HG02840 (cell line): Measurements from ENCODE around the gene LRRC49.
"Not testable (repeated sequence)": the region's sequence is repeated elsewhere in the genome, so short reads cannot be mapped to it uniquely, and the experiment has no call there.

Source experiments
- ATAC-seq: cut with Tn5 transposase; IDR thresholded peaks from one replicate; pipeline ENCODE4 v1.9.1; 2021; ENCODE audit warnings: mild to moderate bottlenecking, moderate library complexity, moderate number of reproducible peaks; ENCODE audit not compliant: unreplicated experiment, low FRiP score

Gene LRRC49

DNA sequence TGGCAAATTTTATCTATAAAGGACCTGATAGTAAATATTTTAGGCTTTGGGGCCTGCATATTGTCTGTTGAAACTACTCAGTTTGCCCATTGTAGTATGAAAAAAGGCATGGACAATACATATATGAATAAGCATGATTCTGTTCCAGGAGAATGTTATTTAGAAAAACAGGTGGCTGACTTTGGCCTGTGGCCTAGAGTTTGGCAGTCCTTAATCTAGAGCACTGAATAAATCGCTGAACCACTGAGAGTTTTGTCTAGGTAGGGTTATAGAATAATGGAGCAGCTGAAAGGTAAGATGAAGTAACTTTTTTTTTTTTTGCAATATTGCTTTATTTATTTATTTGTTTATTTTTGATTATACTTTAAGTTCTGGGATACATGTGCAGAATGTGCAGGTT lies 75.0 kb downstream of the LRRC49 start:
- no peak for ATAC-seq

DNA sequence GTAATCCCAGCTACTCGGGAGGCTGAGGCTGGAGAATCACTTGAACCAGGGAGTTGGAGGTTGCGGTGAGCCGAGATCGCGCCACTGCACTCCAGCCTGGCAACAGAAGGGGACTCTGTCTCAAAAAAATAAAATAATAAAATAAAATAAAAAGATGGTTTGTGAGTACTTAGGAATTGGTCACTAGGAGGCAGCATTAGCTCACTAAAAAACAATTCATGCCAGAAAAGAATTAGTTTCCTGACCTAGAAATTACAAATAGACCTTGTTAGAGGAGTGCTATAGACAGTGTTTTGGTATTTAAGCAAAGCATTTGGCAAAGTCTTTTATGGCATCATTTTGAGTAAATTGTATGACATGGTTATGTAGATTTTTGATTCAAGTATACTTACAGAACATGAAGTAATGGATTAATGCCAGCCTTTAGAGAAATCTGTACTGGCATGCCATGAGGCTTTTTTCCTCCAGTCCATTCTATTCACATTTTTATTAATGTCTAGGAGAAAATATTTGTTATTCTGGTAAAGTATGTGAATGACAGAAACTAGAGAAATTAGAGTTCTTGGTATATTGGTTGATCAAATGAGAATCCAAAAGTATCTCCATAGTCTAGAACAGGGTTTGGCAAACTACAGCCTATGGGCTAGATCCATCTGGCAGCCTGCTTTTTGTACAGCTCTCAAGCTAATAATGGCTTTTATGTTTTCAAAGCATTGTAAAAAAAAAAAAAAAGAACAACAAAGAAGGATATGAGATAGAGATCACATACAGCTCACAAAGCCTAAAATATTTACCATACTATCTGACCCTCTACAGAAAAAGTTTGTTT lies 81.6 kb downstream of the LRRC49 start:
- ATAC-seq, result no peak

DNA sequence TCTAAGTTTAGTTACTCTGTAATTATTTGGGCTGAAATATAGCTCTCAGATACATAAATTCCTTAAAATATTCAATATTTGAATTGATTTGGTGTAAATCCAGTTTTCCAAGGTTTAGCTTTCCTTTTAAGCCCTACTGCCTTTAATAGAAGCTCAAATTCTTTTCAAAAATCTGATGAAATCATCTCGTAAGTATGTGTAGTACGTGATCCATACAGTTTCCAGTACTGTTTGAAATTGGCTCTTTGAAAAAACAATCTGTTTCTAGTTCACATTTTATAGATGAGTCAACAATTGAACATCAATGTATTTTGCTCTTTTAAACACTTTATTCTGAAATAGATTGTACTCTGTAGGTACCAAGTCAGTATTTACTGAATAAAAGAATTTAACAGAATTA lies 84.2 kb downstream of the LRRC49 start:
- ATAC-seq, result no peak

DNA sequence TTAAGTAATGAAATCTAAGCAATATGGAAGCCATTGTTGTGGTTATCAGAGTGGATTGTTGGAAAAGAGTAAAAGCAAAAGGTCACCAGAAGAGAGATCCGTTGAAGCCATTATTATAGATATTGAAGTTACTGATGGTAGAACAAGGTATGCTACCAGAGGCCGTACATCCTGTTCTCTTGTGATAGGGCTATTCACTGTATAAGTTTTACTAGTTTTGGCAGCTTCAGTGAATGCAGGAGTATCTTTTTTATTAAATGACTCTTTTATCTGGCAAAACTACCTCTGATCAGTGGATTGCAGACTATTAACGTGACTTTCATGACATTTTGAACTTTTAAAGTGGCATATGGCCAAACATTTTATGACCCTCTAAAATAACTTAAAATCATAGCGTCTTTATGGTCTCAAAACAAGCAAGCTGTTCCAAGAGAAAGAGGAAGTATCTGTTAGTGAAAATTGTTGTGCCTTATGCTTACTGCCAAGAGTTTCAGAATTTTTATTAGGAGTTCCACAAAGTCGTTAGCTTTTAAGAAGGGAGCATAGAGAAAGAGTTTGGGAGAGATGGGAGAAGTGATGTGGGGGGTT lies 102.9 kb downstream of the LRRC49 start:
- no peak for ATAC-seq

DNA sequence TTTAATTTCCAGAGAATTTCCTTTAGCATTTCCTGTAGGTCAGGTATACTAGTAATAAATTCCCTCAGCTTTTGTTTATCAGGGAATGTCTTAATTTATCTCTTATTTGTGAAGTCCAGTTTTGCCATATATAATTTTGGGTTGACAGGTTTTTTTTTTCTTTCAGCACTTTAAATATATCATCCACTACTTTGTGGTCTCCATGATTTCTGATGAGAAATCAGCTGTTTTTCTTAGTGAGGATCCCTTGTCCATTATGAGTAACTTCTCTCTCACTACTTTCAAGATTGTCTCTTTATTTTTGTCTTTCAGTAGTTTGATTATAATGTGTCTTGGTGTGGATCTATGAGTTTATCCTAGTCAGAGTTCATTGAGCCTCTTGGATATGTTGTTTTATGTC lies 105.7 kb downstream of the LRRC49 start:
- no peak for ATAC-seq

DNA sequence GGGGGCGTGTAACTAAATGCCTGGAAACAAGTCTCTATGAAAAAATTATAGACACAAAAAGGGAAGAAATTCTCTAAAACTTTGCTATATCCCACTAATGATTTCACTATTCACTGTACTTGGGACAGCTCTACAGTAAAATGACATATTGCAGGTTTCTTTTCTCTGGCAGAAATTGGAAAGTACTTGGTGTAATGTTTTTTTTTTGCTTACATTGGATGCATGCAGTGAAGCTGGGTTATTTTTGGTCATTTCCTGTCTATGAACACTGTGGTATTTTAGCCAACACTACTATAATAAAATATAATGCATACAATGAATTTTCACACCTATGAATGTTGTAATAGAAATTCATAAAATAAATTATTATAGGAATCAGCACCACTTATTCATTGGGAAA lies 109.7 kb downstream of the LRRC49 start:
- ATAC-seq, result no peak

DNA sequence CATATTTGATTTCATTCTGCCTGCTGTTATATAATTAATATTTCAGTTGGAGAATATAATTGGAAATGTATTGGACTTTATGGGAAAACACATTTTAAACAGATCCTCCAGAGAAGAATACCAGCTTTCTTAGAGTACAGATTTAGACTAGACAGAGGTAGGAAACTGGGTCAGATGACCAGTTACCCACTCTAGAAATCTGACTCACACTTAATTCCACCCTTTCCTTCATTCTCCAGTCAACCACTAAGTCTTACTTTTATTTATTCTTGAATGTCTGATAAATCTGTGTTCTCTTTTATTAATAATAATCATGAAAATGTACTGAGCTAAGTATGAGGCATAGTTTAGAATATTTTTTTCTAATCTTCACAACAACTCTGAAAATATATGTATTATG lies 110.7 kb downstream of the LRRC49 start:
- ATAC-seq, result no peak

DNA sequence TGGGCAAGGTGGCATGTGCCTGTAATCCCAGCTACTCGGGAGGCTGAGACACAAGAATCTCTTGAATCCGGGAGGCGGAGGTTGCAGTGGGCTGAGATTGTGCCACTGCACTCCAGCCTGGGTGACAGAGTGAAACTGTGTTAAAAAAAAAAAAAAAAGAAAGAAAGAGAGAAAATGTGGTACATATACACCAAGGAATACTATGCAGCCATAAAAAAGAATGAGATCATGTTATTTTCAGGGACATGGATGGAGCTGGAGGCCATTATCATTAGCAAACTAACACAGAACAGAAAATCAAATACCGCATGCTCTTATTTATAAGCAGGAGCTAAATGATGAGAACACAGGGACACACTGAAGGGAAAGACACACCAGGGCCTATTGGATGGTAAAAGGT lies 111.9 kb downstream of the LRRC49 start:
- not testable (repeated sequence) for ATAC-seq

DNA sequence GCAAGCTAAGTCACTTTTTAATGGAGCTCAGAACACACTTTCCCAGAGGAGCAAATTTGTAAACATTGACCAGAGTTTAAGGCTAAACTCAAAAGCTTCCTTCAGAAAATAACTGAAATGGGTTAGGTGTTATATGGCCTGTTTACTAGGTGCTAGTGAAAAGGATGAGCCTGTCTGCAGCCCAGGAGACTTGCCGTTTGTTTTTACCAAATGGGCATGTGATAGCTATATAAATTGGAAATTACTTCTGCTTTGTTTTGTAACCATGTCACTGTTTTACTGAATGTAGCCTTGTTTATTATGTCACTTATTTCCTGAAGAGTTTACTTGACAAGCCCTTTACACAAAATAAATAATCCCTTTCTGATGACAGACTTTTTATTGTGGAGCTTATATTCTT lies 113.3 kb downstream of the LRRC49 start:
- no peak for ATAC-seq

DNA sequence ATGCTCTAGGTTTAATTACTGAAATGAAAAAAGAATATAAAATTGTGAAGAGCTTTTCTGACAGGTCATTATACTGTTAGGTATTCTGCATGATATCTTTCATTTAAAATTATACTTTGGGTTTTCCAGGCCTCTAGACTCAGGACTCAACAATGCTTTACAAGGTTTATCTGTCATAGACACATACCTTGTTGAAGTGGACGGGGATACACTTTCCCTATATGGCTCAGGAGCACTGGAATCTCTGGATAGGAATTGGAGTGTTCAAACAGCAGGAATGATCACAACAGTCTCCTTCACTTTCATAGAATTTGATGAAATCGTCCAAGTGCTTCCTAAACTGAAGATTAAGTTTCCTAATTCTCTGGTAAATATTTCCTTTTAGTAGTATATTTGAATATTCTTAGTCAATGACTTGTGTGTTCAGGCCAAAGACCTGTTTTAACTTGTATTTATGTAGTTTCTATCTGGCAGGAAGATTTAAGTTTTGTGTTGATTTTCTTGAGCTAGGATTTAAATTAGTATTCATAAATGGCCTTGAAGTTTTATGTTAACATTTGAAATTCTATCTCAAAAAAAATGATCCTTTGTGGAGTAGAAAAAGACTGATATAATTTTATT lies 115.7 kb downstream of the LRRC49 start:
- ATAC-seq, result no peak

DNA sequence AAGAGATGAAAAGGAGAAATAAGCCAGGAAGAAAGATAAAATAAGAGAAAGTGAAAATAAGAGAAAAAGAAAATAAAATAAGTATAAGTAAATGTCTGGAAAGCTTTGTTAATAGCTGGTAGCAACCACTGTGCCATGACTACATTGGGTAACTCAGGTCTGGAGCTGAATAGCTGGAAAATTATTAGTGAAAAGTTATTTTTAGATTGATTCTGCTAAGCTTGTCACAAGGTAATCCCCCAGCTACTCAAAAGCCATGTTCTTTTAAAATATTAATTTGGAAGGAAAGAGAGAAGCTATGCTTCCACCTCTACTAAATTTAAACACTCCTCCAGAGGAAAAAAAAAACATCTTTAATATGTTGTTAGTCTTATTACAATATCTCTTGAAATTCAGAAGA lies 117.8 kb downstream of the LRRC49 start:
- ATAC-seq, result no peak

DNA sequence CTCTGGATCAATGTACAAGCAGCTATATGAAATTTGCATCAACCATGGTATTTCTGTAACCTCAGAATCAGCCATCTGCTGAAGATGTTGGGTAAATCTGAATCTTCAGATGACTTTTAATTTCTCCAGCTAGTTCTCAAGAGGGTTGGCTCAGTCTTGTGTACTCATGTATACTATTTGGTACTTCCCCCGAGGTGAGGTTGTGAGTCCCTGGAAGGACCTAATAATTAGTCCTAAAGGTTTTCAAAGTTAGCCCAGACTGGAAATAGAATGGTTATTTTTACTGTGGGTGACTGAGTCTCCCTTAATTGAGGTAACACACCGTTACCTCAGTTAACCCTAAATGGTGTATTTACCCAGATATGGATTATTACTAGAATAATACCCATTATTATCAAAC lies 118.4 kb downstream of the LRRC49 start:
- no peak for ATAC-seq

DNA sequence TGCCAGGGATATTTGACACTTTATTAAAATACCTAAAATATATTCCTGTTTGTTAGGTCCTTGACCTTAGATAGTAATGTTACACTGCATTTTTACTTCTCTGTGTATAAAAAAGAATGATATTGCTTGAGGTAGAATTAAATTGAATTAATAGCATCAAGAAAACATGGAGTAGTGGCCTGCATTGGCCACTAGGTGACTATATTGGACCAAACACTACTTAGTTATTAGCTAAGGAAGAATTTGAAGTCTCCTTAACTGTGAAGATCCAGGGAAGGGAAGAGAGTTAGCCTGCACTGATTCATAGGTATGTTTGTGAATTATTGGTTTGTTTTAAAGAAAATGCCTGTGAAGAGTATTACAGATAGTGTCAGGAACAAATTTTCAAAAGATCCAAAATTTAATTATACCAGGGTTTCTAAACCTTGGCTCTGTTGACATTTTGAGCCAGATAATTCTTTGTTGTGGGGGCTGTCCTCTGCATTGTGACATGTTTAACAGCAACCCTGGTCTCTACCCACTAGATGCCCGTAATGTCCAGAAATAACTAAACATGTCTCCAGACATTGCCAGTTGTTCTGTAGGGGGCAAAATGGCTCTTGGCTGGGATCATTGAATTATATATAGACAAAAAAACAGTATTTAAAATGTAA lies 119.0 kb downstream of the LRRC49 start:
- no peak for ATAC-seq

DNA sequence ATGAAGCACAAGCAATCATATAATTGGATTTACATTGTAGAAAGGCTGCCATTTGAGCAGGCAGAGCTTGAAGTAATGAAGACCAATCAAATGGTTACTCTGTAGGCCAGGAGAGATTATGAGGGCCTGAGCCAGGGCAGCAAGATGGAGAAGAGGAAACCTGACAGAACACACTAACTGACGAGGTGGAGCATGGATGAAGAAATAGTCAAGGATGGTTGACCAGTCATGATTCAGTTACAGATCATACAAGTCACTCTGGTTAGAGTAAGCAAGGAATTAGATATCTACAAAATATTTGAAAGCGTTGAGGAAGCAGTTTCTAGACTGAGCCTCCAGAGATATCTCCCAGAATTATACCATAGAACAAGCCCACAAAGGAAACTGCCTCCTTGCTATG lies 120.8 kb downstream of the LRRC49 start:
- no peak for ATAC-seq

DNA sequence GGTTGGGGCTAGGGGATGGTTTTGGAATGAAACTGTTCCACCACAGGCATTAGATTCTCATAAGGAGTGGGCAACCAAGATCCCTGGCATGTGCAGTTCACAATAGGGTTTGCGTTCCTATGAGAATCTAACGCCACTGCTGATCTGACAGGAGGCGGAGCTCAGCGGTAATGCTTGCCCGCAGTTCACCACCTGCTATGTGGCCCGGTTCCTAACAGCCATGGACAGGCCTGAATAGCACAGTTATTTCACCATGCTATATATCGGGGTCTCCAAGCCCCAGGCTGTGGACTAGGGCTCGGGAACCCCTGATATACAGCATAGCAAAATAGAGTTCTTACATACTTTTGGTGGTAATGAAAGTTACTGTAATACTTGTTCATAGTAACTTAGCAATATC lies 122.7 kb downstream of the LRRC49 start:
- ATAC-seq, result no peak

DNA sequence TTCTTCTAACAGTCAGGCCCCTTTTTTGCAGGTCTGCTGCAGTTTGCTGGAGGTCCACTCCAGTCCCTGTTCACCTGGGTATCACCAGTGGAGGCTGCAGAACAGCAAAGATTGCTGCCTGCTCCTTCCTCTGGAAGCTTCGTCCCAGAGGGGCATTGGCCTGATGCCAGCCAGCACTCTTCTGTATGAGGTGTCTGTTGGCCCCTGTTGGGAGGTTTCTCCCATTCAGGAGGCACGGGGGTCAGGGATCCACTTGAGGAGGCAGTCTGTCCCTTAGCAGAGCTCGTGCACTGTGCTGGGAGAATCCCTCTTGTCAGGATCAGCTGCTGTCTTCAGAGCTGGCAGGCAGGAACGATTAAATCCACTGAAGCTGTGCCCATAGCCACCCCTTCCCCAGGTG lies 138.6 kb downstream of the LRRC49 start:
- ATAC-seq, result not testable (repeated sequence)

DNA sequence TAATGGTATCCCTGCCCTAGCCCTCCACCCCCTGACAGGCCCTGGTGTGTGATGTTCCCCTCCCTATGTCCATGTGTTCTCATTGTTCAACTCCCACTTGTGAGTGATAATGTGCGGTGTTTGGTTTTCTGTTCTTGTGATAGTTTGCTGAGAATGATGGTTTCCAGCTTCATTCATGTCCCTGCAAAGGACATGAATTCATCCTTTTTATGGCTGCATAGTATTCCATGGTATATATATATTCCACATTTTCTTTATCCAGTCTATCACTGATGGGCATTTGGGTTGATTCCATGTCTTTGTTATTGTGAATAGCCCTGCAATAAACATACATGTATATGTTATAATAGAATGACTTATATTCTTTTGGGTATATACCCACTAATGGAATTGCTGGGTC lies 142.9 kb downstream of the LRRC49 start:
- not testable (repeated sequence) for ATAC-seq

DNA sequence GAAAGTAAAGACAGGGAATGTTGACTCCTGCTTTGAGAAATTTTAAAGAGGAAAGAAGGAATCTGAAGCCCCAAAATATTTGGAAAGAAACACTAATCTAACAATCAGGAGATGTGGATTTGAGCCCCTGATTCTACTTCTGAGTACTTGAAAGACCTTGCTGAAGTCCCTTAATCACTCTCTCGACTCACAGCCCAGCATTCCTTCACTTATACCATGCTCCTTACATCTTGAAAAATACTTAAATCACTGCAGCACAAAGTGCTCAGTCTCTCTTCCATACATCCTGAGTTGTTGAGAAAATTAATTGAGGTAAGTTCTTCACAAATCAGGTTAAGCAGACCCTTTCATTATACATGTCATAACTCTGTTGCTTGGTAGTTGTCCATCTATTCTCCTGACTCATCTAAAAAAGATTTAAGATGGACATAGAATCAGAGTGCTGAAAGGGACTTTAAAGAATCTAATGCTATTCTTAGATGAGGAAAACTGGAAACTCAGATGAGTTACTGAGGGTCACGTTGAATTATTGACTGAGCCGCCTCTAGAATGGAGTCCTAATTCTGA lies 149.8 kb downstream of the LRRC49 start:
- ATAC-seq, result no peak

DNA sequence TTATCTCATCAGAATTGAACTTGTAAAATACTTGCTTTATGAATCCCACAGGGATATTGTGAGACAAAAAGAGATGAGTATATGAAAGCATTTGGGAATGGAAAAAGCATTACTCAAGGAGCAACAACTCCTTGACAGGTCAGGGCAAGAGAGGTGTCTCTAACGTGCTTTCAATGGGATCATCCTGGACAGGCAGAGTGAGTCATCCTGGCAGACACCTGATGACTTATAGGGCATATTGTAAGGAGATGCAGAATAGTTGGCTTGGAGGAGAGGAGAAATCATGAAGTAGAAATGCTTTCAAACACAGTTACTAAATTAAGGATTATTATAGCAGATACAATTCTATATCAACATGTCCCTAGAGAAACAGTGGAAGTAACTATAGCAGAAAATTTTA lies 150.7 kb downstream of the LRRC49 start:
- ATAC-seq, result no peak

DNA sequence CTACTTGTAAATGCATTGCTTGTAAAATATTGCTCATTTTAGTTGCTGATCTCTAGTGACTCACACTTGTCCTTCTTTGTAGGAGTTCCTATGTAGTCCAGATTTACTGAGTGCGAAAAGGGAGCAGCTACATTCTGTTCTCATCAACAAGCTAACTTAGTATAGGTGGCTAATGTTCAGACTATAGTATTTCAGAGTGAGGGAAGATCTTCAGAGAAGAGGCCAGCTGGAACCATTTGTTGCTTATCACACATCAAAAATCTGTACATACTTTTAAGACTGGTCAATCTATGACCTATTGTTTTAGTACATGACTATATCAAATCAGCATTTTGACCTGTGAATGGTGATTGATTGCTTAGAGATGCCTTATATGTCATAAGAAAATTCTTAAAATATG lies 151.4 kb downstream of the LRRC49 start:
- ATAC-seq, result no peak

DNA sequence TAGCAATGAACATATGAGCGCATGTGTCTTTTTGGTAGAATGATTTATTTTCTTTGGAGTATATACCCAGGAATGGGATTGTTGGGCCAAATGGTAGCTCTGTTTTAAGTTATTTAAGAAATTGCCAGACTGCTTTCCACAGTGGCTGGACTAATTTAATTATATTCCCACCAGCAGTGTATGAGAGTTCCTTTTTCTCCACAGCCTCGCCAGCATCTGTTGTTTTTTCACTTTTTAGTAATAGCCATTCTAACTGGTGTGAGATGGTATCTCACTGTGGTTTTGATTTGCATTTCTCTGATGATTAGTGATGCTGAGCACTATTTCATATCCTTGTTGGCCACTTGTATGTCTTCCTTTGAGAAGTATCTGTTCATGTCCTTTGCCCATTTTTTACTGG lies 153.5 kb downstream of the LRRC49 start:
- ATAC-seq, result not testable (repeated sequence)
